ENCODE data around the gene SLC23A3. TPM values are rescaled to one million over a fixed set of nuclear protein-coding genes. Genes with fewer than 3 reads are reported as not detected.

SLC23A3 gene
- total RNA-seq, 1 experiment from 2014 or later = 1.7 TPM

- no TSS peak for BruUV-seq (replicated peaks)
- peaks cover 8% of the 10 kb centered on the region; the same call in 1 of the 2 replicates for H3K79me2 ChIP-seq (ENCODE audit: low read length)
- no peak overlapping the region for H3K4me2 ChIP-seq (ENCODE audit: low read length)
- H3F3A ChIP-seq (ENCODE audit: low read length, unreplicated experiment) = peaks cover 1% of the 10 kb centered on the region
- no peaks in the 10 kb centered on the region for H3K9me2 ChIP-seq (replicated peaks; ENCODE audit: low read length)
- no peaks in the 10 kb centered on the region for H3K9me3 ChIP-seq (ENCODE audit: low read length)
- H3K27ac ChIP-seq (ENCODE audit: low read length) = no peak overlapping the region
- peaks cover 13% of the 10 kb centered on the region for H3K4me1 ChIP-seq (ENCODE audit: insufficient read depth, low read length)
- TF ChIP-seq EZH2 (IDR thresholded peaks at IDR 0.05; ENCODE audit: low read length, unreplicated experiment) (no peak), EZH2phosphoT487 (IDR thresholded peaks at IDR 0.05; ENCODE audit: borderline replicate concordance, low read length) (no peak), CTCF (conservative IDR thresholded peaks at IDR 0.05; ENCODE audit: low read depth, low read length) (no peak)
- no peak for ATAC-seq
- POLR2A ChIA-PET (ENCODE audit: unreplicated experiment) = no interaction called here
- no peaks in the 10 kb centered on the region for H4K20me1 ChIP-seq (ENCODE audit: low read length)
- H3K36me3 ChIP-seq (ENCODE audit: low read depth, low read length) = peaks cover 4% of the 10 kb centered on the region
- H3K9ac ChIP-seq (ENCODE audit: low read length) = no peak overlapping the region
- CTCF ChIA-PET = interaction anchor here (0.5 to 0.6 kb wide), 2 partner anchors 88 to 307 kb away, joined by 3 read pairs; no protein-coding TSS in a partner anchor
- H3K4me3 ChIP-seq (ENCODE audit: low read length) = no peak overlapping the region
- H2AFZ ChIP-seq (ENCODE audit: low read length) = no peak overlapping the region
- intact Hi-C loops (cut with micrococcal nuclease) = no loop called here
- no peak for DNase-seq
- no peaks in the 10 kb centered on the region for H3K27me3 ChIP-seq (ENCODE audit: low read length)
Observed at GRCh38 chr2:219213026-219213415, 43.2 kb upstream of the SLC23A3 start.

- Histone ChIP-seq H3K27ac (ENCODE audit: low read length) (no peak overlapping the region), H3K27me3 (ENCODE audit: low read length) (no peaks in the 10 kb centered on the region), H3K9me3 (ENCODE audit: low read length) (no peaks in the 10 kb centered on the region), H3K4me1 (ENCODE audit: insufficient read depth, low read length) (peaks cover 19% of the 10 kb centered on the region), H3K79me2 (ENCODE audit: low read length) (peaks cover 6% of the 10 kb centered on the region; the same call in 1 of the 2 replicates), H3K9me2 (replicated peaks; ENCODE audit: low read length) (no peaks in the 10 kb centered on the region), H3K36me3 (ENCODE audit: low read depth, low read length) (peaks cover 4% of the 10 kb centered on the region), H3K4me2 (ENCODE audit: low read length) (no peak overlapping the region), H3K9ac (ENCODE audit: low read length) (no peak overlapping the region), H4K20me1 (ENCODE audit: low read length) (no peaks in the 10 kb centered on the region), H2AFZ (ENCODE audit: low read length) (no peak overlapping the region), H3F3A (ENCODE audit: low read length, unreplicated experiment) (no peaks in the 10 kb centered on the region), H3K4me3 (ENCODE audit: low read length) (no peak overlapping the region)
- DNase-seq (peak; percentile 0), ATAC-seq (no peak)
- no TSS peak for BruUV-seq (replicated peaks)
- TF ChIP-seq EZH2phosphoT487 (IDR thresholded peaks at IDR 0.05; ENCODE audit: borderline replicate concordance, low read length) (no peak), EZH2 (IDR thresholded peaks at IDR 0.05; ENCODE audit: low read length, unreplicated experiment) (no peak), CTCF (conservative IDR thresholded peaks at IDR 0.05; ENCODE audit: low read depth, low read length) (no peak)
- intact Hi-C loops (cut with micrococcal nuclease) = loop anchor here (1.0 kb wide), 1 partner anchor 51 kb away; the partner anchor contains the start of gene NHEJ1
- CTCF ChIA-PET = interaction anchor here (0.6 kb wide), 1 partner anchor 94 kb away, joined by 3 read pairs; no protein-coding TSS in a partner anchor
- POLR2A ChIA-PET (ENCODE audit: unreplicated experiment) = no interaction called here
Observed at GRCh38 chr2:219210886-219211362, 41.1 kb upstream of the SLC23A3 start.

GRCh38 chr2:219210196-219210885 lies 40.5 kb upstream of the SLC23A3 start:
- Histone ChIP-seq H3F3A (ENCODE audit: low read length, unreplicated experiment) (no peaks in the 10 kb centered on the region), H3K4me2 (ENCODE audit: low read length) (no peak overlapping the region), H2AFZ (ENCODE audit: low read length) (no peak overlapping the region), H4K20me1 (ENCODE audit: low read length) (no peaks in the 10 kb centered on the region), H3K9ac (ENCODE audit: low read length) (no peak overlapping the region), H3K9me2 (replicated peaks; ENCODE audit: low read length) (no peaks in the 10 kb centered on the region), H3K36me3 (ENCODE audit: low read depth, low read length) (peaks cover 4% of the 10 kb centered on the region), H3K79me2 (ENCODE audit: low read length) (peaks cover 5% of the 10 kb centered on the region; the same call in 1 of the 2 replicates), H3K9me3 (ENCODE audit: low read length) (no peaks in the 10 kb centered on the region), H3K27ac (ENCODE audit: low read length) (no peak overlapping the region), H3K4me1 (ENCODE audit: insufficient read depth, low read length) (peaks cover 20% of the 10 kb centered on the region), H3K27me3 (ENCODE audit: low read length) (no peaks in the 10 kb centered on the region), H3K4me3 (ENCODE audit: low read length) (no peak overlapping the region)
- TF ChIP-seq CTCF (conservative IDR thresholded peaks at IDR 0.05; ENCODE audit: low read depth, low read length) = no peak
- TF ChIP-seq EZH2phosphoT487 (IDR thresholded peaks at IDR 0.05; ENCODE audit: borderline replicate concordance, low read length) = no peak
- no peak for TF ChIP-seq EZH2 (IDR thresholded peaks at IDR 0.05; ENCODE audit: low read length, unreplicated experiment)
- CTCF ChIA-PET = no interaction called here
- intact Hi-C loops (cut with micrococcal nuclease) = no loop called here
- DNase-seq (peak; percentile 1), ATAC-seq (no peak)
- BruUV-seq (replicated peaks) = no TSS peak
- POLR2A ChIA-PET (ENCODE audit: unreplicated experiment) = no interaction called here
